Neuronal stem cell (in vitro differentiated cells): Measurements from ENCODE around the gene TTC4.

ENCODE experiments used
- DNase-seq: peaks from one replicate; pipeline ENCODE4 v3.0.0-alpha.2; 2013; ENCODE audit warnings: low spot score
- H2AFZ ChIP-seq: one replicate; pipeline ENCODE4 v1.6.1; 2013; ENCODE audit warnings: mild to moderate bottlenecking, low read length, inconsistent platforms
- H2AK5ac ChIP-seq: 2 replicates; pipeline ENCODE4 v1.6.1; 2013; ENCODE audit warnings: low read depth, mild to moderate bottlenecking, inconsistent platforms, low read length, moderate library complexity, mixed read lengths
- H2BK120ac ChIP-seq: 2 replicates; pipeline ENCODE4 v1.6.1; 2013; ENCODE audit warnings: low read depth, mild to moderate bottlenecking, inconsistent platforms, low read length, moderate library complexity, mixed read lengths
- H2BK12ac ChIP-seq: one replicate; pipeline ENCODE4 v1.6.1; 2013; ENCODE audit warnings: low read length, inconsistent platforms
- H2BK15ac ChIP-seq: 2 replicates; pipeline ENCODE4 v1.6.1; 2013; ENCODE audit warnings: mild to moderate bottlenecking, low read length, inconsistent platforms, mixed read lengths
- H2BK5ac ChIP-seq: one replicate; pipeline ENCODE4 v1.6.1; 2013; ENCODE audit warnings: inconsistent platforms, mild to moderate bottlenecking, low read length, moderate library complexity
- H3K14ac ChIP-seq: one replicate; pipeline ENCODE4 v1.6.1; 2013; ENCODE audit warnings: low read length, inconsistent platforms
- H3K18ac ChIP-seq: 2 replicates; pipeline ENCODE4 v1.6.1; 2013; ENCODE audit warnings: low read length, inconsistent platforms
- H3K23ac ChIP-seq: 2 replicates; pipeline ENCODE4 v1.6.1; 2013; ENCODE audit warnings: low read depth, mild to moderate bottlenecking, mixed read lengths, low read length, inconsistent platforms; ENCODE audit not compliant: poor library complexity
- H3K27ac ChIP-seq: replicated peaks from 3 replicates; pipeline ENCODE4 v1.5.1; 2013; ENCODE audit warnings: low read length, inconsistent platforms
- H3K27me3 ChIP-seq, 3 experiments: 2 replicates each; pipeline ENCODE4 v1.6.1; 2013; ENCODE audit warnings: low read length in 3 of 3, mild to moderate bottlenecking in 2 of 3, inconsistent platforms in 1 of 3, low read depth in 1 of 3, mixed read lengths in 1 of 3, moderate library complexity in 1 of 3; ENCODE audit not compliant: control insufficient read depth in 3 of 3, insufficient read depth in 3 of 3
- H3K36me3 ChIP-seq, 2 donors: replicated peaks in 1 of 2; 2 replicates each; pipeline ENCODE4 v1.6.1; 2013; ENCODE audit warnings: low read length in 2 of 2; ENCODE audit not compliant: control insufficient read depth in 2 of 2, insufficient read depth in 2 of 2
- H3K4ac ChIP-seq: 2 replicates; pipeline ENCODE4 v1.6.1; 2013; ENCODE audit warnings: inconsistent platforms, mild to moderate bottlenecking, low read length, moderate library complexity
- H3K4me1 ChIP-seq, 2 donors: 1 replicate in 1 of 2; 2 replicates in 1 of 2; pipeline ENCODE4 v1.6.1; 2013; ENCODE audit warnings: low read length in 2 of 2, low read depth in 1 of 2; ENCODE audit not compliant: control insufficient read depth in 2 of 2, insufficient read depth in 1 of 2
- H3K4me2 ChIP-seq: one replicate; pipeline ENCODE4 v1.6.1; 2013; ENCODE audit warnings: mild to moderate bottlenecking, low read length, inconsistent platforms; ENCODE audit not compliant: insufficient read depth, poor library complexity, severe bottlenecking
- H3K4me3 ChIP-seq, 2 donors: 2 replicates each; pipeline ENCODE4 v1.5.1; 2013; ENCODE audit warnings: low read length in 2 of 2, mild to moderate bottlenecking in 2 of 2, inconsistent platforms in 1 of 2, moderate library complexity in 1 of 2
- H3K79me1 ChIP-seq: one replicate; pipeline ENCODE4 v1.6.1; 2013; ENCODE audit warnings: low read depth, mild to moderate bottlenecking, inconsistent platforms, low read length, moderate library complexity
- H3K9ac ChIP-seq: one replicate; pipeline ENCODE4 v1.6.1; 2013; ENCODE audit warnings: mild to moderate bottlenecking, low read depth, low read length, inconsistent platforms; ENCODE audit not compliant: poor library complexity
- H3K9me3 ChIP-seq, 2 donors: replicated peaks in 1 of 2; 2 replicates each; pipeline versions ENCODE3 to v1.6.1; 2013; ENCODE audit warnings: low read length in 2 of 2, mild to moderate bottlenecking in 2 of 2, inconsistent platforms in 1 of 2, low read depth in 1 of 2, mixed read lengths in 1 of 2, moderate library complexity in 1 of 2; ENCODE audit not compliant: control insufficient read depth in 2 of 2, insufficient read depth in 1 of 2
- H4K8ac ChIP-seq: one replicate; pipeline ENCODE4 v1.6.1; 2013; ENCODE audit warnings: low read depth, mild to moderate bottlenecking, inconsistent platforms, low read length, moderate library complexity
- H4K91ac ChIP-seq: one replicate; pipeline ENCODE4 v1.6.1; 2013; ENCODE audit warnings: low read length, low read depth, mild to moderate bottlenecking, inconsistent platforms; ENCODE audit not compliant: poor library complexity
- WGBS, 2 donors: extraction: QIAGEN DNeasy Blood & Tissue Kit; methylation state at CpG; one replicate each; pipeline ENCODE4 v1.1.7; 2013; ENCODE audit warnings: missing lambda C conversion rate in 2 of 2, mixed read lengths in 1 of 2; ENCODE audit not compliant: insufficient read length in 2 of 2, insufficient replicate concordance in 1 of 2; ENCODE audit errors: extremely low coverage in 2 of 2; 5-methylcytosine and 5-hydroxymethylcytosine counted together

TTC4 gene

DNA sequence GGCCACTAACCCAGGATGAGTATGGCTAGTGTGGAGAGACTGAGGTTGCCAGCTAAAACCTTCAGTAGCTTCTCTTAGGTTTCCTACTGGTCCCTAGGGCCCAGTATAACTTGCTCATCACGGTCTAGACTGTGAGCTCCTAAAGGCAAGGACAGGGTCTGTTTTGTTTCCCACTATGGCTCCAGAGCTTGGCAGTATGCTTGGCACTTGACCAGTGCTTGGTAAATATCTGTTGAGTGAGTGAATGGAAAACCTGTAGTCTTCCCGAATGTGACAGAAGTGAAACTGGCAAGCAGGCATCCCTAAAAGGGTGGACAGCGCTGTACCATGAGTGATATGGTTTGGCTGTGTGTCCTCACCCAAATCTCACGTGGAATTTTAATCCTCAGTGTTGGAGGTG lies 61.8 kb downstream of the TTC4 start:
- H2BK15ac ChIP-seq, result no peak overlapping the region
- H2BK120ac ChIP-seq, result no peak overlapping the region
- no peak overlapping the region for H2BK5ac ChIP-seq
- no peak overlapping the region for H4K8ac ChIP-seq
- H3K23ac ChIP-seq, result no peak overlapping the region
- no peak overlapping the region for H3K18ac ChIP-seq
- H2AK5ac ChIP-seq, result no peak overlapping the region
- no peak overlapping the region for H3K4me3 ChIP-seq
- H3K79me1 ChIP-seq, result no peaks in the 10 kb centered on the region
- peaks cover 0 to 46% (median 22%) of the 10 kb centered on the region in 3 experiments for H3K27me3 ChIP-seq
- peaks cover 0 to 4% of the 10 kb centered on the region in 2 donors for H3K4me1 ChIP-seq
- H2BK12ac ChIP-seq, result no peak overlapping the region
- no peak overlapping the region for H3K4ac ChIP-seq
- no peak overlapping the region for H2AFZ ChIP-seq
- H3K27ac ChIP-seq, result no peak overlapping the region
- no peak overlapping the region for H3K9ac ChIP-seq
- H3K14ac ChIP-seq, result no peak overlapping the region
- H4K91ac ChIP-seq, result no peak overlapping the region
- H3K9me3 ChIP-seq, result peaks cover 0 to 2% of the 10 kb centered on the region in 2 donors
- no peak for DNase-seq
- no peaks in the 10 kb centered on the region for H3K36me3 ChIP-seq
- no CpG with 5 or more reads among the region's 4 CpGs for WGBS, 2 donors
- no peak overlapping the region for H3K4me2 ChIP-seq

DNA sequence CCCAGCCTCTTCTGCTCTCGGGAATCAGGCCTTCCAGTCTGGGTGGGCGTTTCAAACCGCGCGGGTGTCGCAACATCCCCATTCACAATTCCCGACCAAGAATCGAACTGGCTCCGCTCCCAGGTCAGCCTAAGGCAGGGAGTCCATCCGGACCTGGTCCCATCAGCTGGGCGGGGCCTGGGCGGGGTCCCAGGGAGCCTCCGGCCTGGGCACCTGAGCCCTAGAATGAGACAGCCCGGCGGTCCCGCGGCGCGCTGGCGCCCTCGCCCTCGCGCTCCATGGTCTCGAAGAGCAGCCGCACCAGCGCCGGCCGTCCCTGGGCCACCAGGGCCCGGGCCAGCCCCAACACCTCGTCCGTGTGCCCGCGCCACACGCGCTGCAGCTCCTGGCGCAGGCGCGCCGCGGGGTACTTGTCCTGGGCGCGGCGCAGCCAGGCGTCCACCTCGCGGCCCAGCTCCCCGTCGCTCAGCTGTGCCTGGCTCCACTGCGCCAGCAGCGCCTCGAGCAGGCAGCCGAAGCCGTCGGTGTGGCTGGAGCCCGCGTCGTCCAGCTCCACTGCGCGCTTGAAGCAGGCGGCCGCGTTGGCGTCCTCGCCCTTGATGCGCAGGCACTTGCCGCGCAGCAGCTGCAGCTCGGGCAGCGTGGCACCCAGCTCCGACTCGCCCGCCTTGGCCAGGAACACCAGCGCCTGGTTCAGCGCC lies 65.5 kb downstream of the TTC4 start:
- Histone ChIP-seq H3K79me1 (no peaks in the 10 kb centered on the region), H3K4me1 (no peaks in the 10 kb centered on the region), H2BK120ac (no peak overlapping the region), H2AK5ac (peak overlapping the region; percentile 50), H3K9me3 (no peaks in the 10 kb centered on the region), H3K27me3 (peaks cover 0 to 68% (median 27%) of the 10 kb centered on the region in 3 experiments), H2AFZ (peak overlapping the region; percentile 57), H2BK15ac (no peak overlapping the region), H3K9ac (peak overlapping the region; percentile 34), H3K36me3 (no peaks in the 10 kb centered on the region), H4K91ac (no peak overlapping the region), H3K4me3 (peak overlapping the region in 1 of 2 donors; percentile 59), H3K4me2 (peak overlapping the region; percentile 37), H3K18ac (peak overlapping the region; percentile 44), H3K14ac (peak overlapping the region; percentile 86), H3K4ac (no peak overlapping the region), H2BK12ac (no peak overlapping the region), H4K8ac (no peak overlapping the region), H3K23ac (peak overlapping the region; percentile 87), H2BK5ac (no peak overlapping the region), H3K27ac (no peak overlapping the region)
- no CpG with 5 or more reads among the region's 74 CpGs for WGBS, 2 donors
- DNase-seq, result no peak

DNA sequence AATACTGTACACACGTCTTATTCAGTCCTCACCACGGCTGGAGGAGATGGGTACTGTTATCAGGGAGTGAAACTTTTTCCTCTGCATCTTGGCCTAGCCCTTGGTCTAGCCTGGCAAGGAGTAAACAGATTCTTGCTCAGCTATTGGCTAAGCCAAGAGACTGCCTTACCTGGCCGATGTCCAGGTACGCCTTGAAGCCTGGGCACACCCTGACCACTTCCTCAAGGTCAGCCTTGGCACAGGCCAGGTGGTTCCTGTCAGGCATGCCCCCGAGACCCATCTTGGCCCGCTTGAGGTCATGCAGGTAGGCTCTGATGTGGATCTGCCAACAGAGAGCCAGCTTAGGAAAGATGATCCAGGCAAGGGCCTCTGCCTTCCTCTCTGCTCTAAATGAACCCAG lies 66.5 kb downstream of the TTC4 start:
- peaks cover 0 to 77% (median 27%) of the 10 kb centered on the region in 3 experiments for H3K27me3 ChIP-seq
- H3K36me3 ChIP-seq, result no peaks in the 10 kb centered on the region
- H3K14ac ChIP-seq, result no peak overlapping the region
- H4K91ac ChIP-seq, result no peak overlapping the region
- no peak overlapping the region for H3K18ac ChIP-seq
- no peak overlapping the region for H2BK12ac ChIP-seq
- H3K4me1 ChIP-seq, result no peaks in the 10 kb centered on the region
- no peak overlapping the region for H3K23ac ChIP-seq
- no peak overlapping the region for H3K4me2 ChIP-seq
- H3K27ac ChIP-seq, result no peak overlapping the region
- H3K4me3 ChIP-seq, result no peak overlapping the region
- H2BK15ac ChIP-seq, result no peak overlapping the region
- DNase-seq, result no peak
- H3K4ac ChIP-seq, result no peak overlapping the region
- no peaks in the 10 kb centered on the region for H3K9me3 ChIP-seq
- H3K9ac ChIP-seq, result no peak overlapping the region
- H2AK5ac ChIP-seq, result no peak overlapping the region
- WGBS, 2 donors, result no CpG with 5 or more reads among the region's 6 CpGs
- no peak overlapping the region for H2BK5ac ChIP-seq
- no peaks in the 10 kb centered on the region for H3K79me1 ChIP-seq
- H4K8ac ChIP-seq, result no peak overlapping the region
- no peak overlapping the region for H2BK120ac ChIP-seq
- H2AFZ ChIP-seq, result no peak overlapping the region

DNA sequence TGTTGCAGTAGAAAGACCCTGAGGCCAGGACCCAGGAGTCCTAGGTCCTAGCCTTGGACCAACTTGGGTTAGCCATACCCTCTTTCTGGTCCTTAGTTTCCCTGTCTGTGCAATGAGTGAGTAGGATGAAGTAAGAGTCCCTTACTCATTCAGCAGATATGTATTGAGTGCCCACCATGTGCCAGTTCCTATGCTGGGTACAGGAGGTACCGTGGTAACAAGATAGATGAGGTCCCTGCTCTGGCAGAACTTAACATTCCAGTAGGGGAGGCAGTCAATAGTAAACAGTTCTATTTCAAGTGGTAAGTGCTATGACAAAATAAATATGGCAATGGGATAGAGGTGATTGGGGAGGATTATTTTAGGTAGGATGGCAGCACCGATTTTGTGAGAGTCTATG lies 66.9 kb downstream of the TTC4 start:
- H3K27me3 ChIP-seq, result peaks cover 0 to 79% (median 27%) of the 10 kb centered on the region in 3 experiments
- no peak overlapping the region for H3K18ac ChIP-seq
- H3K4me3 ChIP-seq, result no peak overlapping the region
- no peak overlapping the region for H2AFZ ChIP-seq
- no peak overlapping the region for H2BK120ac ChIP-seq
- H3K9ac ChIP-seq, result no peak overlapping the region
- no peak for DNase-seq
- no peaks in the 10 kb centered on the region for H3K79me1 ChIP-seq
- no peak overlapping the region for H3K4ac ChIP-seq
- no CpG with 5 or more reads among the region's 2 CpGs for WGBS, 2 donors
- H4K91ac ChIP-seq, result no peak overlapping the region
- no peak overlapping the region for H4K8ac ChIP-seq
- no peak overlapping the region for H3K23ac ChIP-seq
- H3K4me1 ChIP-seq, result no peaks in the 10 kb centered on the region
- no peaks in the 10 kb centered on the region for H3K9me3 ChIP-seq
- H3K14ac ChIP-seq, result no peak overlapping the region
- no peak overlapping the region for H2BK5ac ChIP-seq
- H3K4me2 ChIP-seq, result no peak overlapping the region
- no peak overlapping the region for H2BK15ac ChIP-seq
- H3K36me3 ChIP-seq, result no peaks in the 10 kb centered on the region
- H2BK12ac ChIP-seq, result no peak overlapping the region
- H2AK5ac ChIP-seq, result no peak overlapping the region
- H3K27ac ChIP-seq, result no peak overlapping the region
